GM12873 (cell line): Measurements from ENCODE around the gene HCN4.

Source experiments
- TF ChIP-seq, protein P1 (sequence below): IDR thresholded peaks from 2 replicates; pipeline ENCODE4 v1.5.1; 2012; ENCODE audit warnings: low read depth, mild to moderate bottlenecking, moderate library complexity, low read length, control low read depth; ENCODE audit not compliant: insufficient read depth; ENCODE audit errors: missing control alignments

HCN4 gene

DNA sequence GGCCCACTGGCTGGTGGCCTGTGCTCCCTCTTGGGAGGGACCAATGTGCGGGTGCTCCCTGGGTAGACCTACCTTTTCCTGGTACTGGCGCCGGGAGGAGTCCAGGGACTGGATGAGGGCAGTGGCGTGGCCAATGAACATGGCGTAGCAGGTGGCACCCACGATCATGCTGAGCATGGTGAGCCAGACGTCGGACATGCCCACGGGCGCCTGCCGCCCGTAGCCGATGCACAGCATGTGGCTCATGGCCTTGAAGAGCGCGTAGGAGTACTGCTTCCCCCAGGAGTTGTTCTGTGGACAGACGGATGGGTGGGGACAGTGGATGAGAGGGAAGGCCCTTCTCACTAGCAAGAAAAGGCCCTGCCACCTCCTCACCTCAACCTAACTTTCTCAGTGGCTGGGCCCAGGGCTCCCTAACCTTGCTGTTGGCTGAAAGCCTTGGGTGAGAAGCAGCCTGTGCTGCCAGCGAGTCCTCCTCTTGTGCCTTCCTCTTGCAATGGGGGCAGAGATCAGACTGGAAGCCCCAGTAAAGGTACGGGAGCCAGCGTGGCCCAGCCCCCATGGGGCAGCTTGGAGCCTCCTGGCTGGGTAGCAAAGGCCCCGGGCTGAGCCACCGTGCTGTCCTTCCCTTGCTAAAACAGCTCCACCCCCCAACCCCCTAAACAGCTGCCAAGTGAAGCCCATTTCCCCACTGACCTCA is 39.1 kb downstream of the HCN4 start:
- TF ChIP-seq, protein P1, sequence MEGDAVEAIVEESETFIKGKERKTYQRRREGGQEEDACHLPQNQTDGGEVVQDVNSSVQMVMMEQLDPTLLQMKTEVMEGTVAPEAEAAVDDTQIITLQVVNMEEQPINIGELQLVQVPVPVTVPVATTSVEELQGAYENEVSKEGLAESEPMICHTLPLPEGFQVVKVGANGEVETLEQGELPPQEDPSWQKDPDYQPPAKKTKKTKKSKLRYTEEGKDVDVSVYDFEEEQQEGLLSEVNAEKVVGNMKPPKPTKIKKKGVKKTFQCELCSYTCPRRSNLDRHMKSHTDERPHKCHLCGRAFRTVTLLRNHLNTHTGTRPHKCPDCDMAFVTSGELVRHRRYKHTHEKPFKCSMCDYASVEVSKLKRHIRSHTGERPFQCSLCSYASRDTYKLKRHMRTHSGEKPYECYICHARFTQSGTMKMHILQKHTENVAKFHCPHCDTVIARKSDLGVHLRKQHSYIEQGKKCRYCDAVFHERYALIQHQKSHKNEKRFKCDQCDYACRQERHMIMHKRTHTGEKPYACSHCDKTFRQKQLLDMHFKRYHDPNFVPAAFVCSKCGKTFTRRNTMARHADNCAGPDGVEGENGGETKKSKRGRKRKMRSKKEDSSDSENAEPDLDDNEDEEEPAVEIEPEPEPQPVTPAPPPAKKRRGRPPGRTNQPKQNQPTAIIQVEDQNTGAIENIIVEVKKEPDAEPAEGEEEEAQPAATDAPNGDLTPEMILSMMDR, result no peak

DNA sequence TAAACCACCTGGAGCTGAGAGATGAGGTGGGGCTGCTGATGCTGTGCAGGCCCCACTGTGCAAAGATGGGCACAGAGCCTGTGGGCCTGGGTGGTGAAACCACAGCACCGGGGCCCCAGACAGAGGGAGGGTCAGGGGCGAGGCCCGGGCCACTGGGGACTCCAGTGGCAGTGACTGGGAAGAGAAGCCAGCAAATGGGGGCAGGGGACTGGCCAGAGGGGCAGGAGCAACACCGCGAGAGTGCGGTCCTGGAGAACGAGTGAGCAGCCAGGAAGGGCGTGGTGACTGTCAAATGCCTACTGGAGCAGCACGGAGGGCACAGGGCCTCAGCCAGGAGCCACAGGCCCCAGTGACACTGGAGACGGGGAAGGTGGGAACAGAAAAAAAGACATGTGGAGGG is 39.8 kb downstream of the HCN4 start:
- TF ChIP-seq, protein P1, result no peak

DNA sequence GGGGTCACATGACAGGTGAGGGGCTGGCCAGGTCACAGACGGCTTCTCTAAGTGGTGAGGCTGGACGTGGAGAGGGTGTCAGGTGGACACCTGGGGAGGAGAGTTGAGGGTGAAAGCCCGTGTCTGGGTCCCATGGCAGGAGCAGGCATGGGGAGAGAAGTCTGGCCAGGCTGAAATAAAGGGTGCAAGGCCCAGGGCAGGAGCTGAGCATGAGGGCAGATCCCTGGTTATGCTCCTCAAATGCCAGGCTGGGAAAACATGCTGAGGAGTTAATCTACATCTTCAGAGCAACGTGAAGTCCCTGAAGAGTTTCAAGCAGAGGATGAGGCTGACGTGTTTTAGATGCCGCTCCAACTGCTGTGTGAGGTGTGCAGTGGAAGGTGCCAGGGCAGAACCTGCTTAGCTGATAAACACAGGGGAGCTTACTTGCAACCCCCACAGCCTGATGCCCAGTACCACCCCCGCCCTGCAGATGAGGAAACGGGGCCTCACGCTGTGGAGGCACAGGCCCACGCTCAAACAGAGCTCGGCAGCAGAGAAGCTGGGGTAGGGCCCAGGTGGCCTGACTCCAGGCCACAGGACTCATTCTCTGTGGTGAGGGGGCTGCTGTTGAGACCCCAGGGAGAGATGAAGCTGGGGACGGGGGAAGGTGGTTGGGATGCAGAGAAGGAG is 40.5 kb downstream of the HCN4 start:
- TF ChIP-seq, protein P1, result no peak

DNA sequence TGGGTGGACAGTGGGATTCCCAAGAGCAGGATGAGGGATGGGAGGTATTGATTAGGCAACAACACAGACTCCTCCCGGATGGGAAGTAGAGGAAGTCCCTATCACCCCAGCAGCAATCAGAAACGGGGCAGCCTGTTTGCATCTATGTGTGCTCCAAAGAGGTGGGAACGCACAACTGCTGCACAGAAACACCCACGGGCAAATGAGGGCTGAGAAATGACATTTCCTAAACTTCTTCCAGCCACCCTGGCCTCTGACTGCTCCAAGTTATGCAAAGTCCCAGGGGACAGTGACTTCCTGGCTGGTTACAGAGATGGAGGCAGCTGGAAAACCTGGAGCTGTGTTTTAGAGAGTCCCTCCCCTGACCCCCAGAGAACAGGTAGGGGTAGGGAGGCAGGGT is 42.6 kb downstream of the HCN4 start:
- TF ChIP-seq, protein P1, result no peak

DNA sequence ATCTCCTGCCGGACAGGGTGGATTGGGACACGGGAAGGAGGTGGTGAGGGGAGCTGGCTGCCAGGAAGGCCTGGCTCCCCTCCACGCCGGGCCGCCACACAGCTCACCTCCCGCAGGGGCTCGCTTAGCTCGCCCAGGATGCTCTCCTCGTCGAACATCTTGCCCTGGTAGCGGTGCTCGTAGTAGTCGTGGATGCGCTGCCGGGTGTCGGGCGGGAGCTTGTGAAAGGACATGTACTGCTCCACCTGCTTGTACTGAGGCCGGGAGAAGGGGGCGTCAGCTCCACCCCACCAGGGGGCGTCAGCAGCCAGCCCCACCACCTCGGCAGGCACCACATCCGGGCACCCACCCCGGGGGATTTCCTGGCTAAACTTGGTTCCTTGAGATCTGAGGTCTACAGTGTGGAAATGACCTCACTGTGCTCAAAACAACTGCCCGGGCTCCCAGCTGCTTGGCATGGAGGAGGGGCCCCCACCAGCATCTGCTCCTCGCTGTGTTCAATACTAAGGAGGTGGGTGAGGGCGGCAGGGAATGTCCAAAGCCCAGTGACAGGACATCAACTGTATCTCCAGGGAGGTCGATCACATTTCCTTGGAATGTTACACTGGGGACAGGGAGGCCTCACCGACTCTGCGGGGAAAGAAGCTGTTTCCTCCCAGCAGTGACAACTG is 43.4 kb downstream of the HCN4 start:
- TF ChIP-seq, protein P1, result peak; percentile 35

DNA sequence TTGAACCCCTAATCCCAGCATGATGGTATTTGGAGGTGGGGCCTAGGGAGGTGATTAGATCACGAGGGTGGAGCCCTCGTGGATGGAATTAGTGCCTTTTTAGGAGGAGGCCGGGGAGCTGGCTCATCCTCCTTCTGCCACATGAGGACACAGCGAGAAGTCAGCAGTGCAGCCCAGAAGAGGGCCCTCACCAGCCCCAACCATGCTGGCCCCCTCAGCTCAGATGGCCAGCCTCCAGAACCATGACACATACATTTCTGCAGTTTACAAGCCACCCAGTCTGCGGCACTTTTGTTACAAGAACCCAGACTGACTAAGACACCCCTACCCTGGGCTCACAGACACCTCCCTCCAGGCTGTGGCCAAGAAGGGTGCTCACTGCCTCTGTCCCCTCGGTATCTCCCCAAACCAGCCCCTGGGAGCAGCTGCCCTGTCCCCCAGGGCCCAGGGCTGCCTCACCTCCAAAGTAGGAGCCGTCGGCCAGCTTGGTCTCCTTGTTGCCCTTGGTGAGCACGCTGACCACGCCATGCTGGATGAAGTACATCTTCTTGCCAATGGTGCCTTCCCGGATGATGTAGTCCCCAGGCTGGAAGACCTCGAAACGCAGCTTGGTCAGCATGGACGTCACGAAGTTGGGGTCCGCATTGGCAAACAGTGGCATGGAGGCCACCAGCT is 44.1 kb downstream of the HCN4 start:
- TF ChIP-seq, protein P1, result no peak

DNA sequence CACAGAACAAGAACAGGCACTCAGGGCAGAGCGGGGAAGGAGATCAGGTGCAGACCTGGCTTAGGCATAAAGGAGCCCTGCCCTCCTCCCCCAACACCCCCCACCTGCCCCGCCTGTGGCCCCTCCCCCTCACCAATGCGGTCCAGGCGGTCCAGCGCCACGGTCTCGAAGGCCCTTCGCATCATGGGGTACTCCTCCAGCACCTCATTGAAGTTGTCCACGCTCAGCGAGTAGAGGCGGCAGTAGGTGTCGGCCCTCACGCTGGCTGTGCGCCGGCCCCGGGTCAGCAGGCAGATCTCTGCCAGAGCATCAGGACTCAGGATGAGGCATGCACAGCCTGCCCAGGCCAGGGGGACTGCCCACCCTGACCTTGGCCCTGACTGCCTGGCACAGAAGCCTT is 44.8 kb downstream of the HCN4 start:
- TF ChIP-seq, protein P1, result no peak
